Esophagus squamous epithelium (tissue), 4 donors: ENCODE measurements around the gene WFDC2.

Experiments used
- POLR2A ChIP-seq, 4 donors: fragments of 450-650 bp; IDR thresholded peaks; one replicate each; pipeline ENCODE4 v1.6.1; 2017; ENCODE audit warnings: antibody characterized with exemption in 4 of 4, mild to moderate bottlenecking in 4 of 4, moderate library complexity in 3 of 4
- TF ChIP-seq, protein P1 (sequence below), 6 experiments: fragments of 450-650 bp in 4 of 6; fragments of 200-600 bp in 2 of 6; sonication (generic) in 2 of 6; IDR thresholded peaks; one replicate each; pipeline ENCODE4 v1.5.1; 2016 to 2019; ENCODE audit warnings: antibody characterized with exemption in 6 of 6, mild to moderate bottlenecking in 4 of 6, moderate library complexity in 4 of 6

DNA sequence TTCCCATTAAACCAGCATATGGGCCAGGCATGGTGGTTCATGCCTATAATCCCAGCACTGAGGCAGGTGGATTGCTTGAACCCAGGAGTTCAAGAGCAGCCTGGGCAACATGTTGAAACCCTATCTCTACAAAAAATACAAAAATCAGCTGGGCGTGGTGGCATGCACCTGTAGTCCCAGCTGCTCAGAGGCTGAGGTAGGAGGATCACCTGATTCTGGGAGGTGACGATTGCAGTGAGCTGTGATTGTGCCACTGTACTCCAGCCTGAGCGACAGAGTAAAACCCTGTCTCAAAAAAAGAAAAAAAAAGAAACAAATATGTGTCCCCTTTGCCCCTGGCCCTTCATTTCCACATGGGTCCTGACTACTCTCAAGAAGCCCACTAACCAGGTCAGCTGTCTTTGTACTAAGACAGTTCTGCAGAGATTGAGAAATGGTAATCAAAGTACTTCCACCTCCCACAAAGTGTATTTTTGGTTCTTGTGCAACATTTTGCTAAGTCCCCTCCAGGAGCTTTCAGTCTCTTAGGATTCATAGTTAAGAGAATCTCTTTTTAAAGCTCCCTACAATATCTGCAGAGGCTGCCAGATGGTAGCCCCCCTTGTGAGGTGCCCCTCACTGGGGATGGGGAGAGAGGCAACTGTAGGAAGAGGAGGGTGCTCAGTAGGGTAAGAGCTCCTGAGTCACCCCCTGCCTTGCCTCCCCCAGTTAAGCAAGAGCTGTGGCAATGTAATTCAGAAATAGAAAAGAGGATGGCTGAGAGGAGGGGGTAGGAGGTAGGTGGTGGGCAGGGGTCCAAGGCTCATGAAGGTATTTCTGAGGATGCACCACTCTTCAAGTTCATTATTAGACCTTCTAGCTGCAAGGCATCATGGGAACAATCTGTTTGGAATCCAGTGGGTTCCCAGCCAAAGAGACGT, 16.5 kb upstream of the WFDC2 start:
- no peak for TF ChIP-seq POLR2A (IDR thresholded peaks at IDR 0.05)
- TF ChIP-seq, protein P1, sequence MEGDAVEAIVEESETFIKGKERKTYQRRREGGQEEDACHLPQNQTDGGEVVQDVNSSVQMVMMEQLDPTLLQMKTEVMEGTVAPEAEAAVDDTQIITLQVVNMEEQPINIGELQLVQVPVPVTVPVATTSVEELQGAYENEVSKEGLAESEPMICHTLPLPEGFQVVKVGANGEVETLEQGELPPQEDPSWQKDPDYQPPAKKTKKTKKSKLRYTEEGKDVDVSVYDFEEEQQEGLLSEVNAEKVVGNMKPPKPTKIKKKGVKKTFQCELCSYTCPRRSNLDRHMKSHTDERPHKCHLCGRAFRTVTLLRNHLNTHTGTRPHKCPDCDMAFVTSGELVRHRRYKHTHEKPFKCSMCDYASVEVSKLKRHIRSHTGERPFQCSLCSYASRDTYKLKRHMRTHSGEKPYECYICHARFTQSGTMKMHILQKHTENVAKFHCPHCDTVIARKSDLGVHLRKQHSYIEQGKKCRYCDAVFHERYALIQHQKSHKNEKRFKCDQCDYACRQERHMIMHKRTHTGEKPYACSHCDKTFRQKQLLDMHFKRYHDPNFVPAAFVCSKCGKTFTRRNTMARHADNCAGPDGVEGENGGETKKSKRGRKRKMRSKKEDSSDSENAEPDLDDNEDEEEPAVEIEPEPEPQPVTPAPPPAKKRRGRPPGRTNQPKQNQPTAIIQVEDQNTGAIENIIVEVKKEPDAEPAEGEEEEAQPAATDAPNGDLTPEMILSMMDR (IDR thresholded peaks at IDR 0.05): no peak
